ENCODE results near the gene EPS8L1.
A peak's percentile ranks its signal among the peaks of the same experiment; 100 is the strongest.

EPS8L1 gene

GRCh38 chr19:55080121-55080967, 4.7 kb downstream of the EPS8L1 start:
- peak; percentile 27 for DNase-seq (ENCODE audit: low read depth, low spot score)

DNA sequence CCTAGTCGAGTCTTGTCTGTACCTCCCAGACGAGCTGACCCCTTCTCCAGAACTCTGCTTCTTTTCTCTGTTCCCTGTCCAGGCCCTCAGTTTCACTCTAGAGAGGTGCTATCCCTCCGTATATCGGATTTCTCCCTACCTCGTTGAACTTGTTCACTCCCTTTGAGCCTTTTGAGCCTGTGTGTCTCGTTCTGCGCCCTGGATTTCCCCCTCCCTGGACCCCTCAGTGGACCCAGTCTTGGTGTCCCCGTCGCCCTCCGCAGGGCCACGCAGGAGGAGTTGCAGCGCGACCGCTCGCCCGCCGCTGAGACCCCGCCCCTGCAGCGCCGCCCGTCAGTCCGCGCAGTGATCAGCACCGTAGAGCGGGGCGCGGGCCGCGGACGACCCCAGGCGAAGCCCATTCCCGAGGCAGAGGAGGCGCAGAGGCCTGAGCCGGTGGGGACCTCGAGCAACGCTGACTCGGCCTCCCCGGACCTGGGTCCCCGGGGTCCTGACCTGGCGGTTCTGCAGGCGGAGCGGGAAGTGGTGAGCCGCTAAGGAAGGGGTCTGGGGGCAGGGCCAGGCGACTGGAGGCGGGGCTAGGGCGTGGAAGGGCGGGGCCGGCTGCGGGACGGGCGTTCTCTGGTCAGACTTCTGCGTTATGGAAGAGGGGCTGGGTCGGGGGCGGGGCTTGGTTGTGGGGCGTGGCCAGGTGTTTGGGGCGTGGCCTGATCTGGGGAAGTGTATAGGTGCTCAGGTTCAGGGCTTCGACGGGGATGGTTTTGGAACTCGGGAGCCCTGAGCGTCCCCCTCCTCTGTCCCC, 5.5 kb downstream of the EPS8L1 start:
- DNase-seq (ENCODE audit: low read depth, low spot score): peak; percentile 77

GRCh38 chr19:55081770-55082019, 6.0 kb downstream of the EPS8L1 start:
- no peak for DNase-seq (ENCODE audit: low read depth, low spot score)

DNA sequence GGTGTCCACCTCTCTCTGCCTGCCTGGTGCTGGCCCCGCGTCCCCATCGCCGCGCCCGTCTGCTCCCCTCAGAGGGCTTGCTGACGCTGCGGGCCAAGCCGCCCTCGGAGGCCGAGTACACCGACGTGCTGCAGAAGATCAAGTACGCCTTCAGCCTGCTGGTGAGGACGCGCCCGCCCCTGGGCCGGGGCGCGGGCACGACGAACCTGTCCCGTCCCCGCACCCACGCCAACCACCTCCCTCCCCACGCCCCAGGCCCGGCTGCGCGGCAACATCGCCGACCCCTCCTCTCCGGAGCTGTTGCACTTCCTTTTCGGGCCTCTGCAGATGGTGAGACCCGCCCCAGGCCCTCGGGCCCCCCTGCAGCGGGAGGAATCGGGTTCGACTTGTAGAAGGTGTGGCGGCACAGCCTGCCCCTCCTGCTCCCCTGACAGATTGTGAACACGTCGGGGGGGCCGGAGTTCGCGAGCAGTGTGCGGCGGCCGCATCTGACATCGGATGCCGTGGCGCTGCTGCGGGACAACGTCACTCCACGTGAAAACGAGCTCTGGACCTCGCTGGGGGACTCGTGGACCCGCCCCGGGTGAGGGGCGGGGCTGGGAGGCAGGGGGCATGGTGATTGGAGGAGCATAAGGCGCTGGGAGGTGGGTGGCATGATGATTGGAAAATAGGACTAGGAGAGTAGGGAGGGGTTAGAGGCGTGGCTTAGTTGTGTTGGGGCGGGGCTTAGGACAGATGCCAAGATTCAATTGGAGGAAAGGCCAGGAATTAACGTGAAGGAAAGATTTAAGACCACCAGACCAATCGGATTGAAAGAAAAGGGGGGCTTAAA, 6.6 kb downstream of the EPS8L1 start:
- no peak for DNase-seq (ENCODE audit: low read depth, low spot score)

GRCh38 chr19:55083004-55083850, 7.6 kb downstream of the EPS8L1 start:
- DNase-seq (ENCODE audit: low read depth, low spot score): no peak

GRCh38 chr19:55084416-55084815, 8.7 kb downstream of the EPS8L1 start:
- no peak for DNase-seq (ENCODE audit: low read depth, low spot score)

GRCh38 chr19:55085923-55086715, 10.4 kb downstream of the EPS8L1 start:
- no peak for DNase-seq (ENCODE audit: low read depth, low spot score)

DNA sequence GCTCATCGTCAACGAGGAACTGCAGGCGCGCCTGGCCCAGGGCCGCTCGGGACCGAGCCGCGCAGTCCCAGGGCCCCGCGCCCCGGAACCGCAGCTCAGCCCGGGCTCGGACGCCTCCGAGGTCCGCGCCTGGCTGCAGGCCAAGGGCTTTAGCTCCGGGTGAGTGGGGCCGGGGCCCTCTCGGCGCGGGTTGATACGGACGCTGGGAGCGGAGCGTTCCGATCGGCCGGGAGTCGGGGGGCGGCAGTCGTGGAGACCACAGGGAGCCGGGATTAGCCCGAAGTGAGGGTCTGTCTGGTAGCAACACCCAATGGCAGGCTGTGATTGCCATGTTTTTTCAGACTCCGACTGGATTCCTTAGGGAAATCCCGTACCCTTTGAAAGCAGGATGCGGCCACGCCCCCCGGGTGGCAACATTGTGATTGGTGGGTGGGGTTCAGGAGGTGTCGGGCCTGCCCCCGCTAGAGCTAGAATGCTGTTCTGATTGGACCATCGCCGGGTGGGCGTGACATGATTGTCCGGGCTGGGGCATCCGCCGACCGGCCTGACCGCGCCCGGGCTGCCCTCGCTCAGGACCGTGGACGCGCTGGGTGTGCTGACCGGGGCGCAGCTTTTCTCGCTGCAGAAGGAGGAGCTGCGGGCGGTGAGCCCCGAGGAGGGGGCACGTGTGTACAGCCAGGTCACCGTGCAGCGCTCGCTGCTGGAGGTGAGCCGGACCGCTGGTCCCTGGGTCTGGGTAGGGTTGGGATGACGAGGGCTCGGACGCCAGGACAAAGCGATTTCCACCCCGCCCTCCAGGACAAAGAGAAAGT, 11.3 kb downstream of the EPS8L1 start:
- DNase-seq (ENCODE audit: low read depth, low spot score): no peak

DNA sequence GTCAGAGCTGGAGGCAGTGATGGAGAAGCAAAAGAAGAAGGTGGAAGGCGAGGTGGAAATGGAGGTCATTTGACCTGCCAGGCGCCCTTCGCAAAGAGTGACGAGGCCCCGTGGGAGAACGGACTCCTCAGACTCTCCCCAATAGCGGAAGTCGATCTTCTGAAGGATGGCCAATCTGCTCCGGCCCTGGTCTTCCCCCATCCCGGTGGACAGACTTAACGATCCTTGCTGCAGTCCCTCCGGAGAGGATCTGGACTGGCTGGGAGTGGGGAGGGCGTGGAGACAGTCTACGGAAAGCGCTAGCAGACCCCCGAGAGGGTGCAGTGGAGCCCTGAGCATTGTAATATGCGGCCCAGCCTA, 11.9 kb downstream of the EPS8L1 start:
- DNase-seq (ENCODE audit: low read depth, low spot score): no peak

DNA sequence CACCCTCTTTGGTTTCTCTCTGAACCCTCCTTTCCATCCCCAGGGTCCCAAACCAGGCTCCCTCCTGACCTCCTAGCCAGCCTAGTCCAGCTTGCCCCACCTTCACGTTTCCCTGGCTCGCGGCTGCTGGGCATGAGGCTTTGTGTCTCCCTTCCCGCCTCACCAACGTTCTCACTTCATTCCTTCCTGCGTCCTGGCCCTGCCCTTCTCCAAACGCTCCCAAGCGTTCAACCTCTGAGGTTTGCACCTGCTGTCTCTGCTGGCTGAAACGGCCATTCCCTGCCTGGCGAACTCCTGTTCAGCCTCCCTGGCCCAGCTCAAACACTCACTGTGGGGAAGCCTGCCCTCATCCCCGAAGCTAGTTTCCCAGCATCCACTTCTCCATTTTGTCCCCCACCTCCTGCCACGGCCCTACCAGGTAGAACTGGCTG, 12.4 kb downstream of the EPS8L1 start:
- DNase-seq (ENCODE audit: low read depth, low spot score): no peak

DNA sequence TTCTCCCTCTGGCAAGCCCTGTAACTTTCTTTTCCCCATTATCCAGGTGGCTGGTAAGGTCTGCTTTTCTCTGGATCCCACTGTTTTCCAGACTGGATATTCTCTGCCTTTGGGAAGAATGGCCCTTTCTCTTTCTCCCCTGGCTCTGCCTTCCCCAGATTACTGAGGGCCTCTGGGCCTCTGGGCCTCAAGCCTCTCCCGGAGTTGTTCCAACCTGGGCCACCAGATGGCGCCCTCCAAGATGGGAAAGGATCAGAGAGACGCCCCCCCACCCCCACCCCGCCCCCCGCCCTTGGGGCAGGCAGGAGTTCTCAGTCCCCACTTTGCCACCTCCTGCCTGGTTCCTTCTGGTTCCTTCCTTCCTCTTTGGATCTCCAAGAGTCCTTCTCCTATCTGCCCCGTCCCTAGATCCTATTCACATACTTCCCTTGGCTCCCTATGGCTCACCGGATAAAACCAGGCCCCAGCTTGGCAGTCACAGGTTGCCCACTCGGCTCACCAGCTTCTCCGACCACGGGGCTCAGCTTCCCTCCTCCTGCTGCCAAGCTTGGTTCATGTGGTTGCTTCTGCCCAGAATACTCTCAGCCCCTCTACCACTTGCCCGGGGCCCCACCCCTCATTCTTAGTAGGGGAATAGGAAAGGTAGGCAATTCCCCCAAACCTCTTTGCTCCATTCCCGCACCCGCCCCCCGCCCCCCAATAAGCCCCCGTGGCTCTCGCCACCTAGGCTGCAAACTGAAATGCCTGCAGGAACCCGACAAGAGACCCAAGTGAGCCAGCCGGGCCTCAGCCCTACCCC, 13.1 kb downstream of the EPS8L1 start:
- DNase-seq (ENCODE audit: low read depth, low spot score): peak; percentile 71

DNA sequence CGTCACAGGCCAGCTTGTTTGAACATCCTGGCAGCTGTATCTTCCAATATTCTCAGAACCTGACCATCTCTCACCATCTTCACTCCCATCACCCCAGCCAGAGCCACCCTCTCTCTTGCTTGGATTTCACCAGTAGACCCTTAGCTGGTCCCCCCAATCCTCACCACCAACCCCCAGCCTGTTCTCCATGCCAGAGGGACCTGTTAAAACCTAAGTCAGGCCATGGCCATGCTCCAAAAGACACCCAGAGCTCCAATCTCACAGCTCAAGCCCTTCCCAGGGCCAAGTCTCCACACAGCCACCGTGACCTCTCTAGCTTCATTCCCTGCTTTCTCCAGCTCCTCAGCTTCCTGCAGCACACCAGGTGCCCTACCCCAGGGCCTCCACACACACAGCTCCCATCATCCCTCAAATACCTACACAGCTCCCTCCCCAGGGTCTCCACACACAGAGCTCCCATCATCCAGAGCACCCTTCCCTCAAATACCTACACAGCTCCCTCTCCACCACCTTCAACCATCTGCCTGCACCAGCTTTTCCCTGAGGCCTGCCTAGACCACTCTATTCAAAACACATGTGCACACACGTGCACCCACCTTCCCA, 13.8 kb downstream of the EPS8L1 start:
- DNase-seq (ENCODE audit: low read depth, low spot score): no peak

GRCh38 chr19:55090564-55090963, 14.9 kb downstream of the EPS8L1 start:
- no peak for DNase-seq (ENCODE audit: low read depth, low spot score)

DNA sequence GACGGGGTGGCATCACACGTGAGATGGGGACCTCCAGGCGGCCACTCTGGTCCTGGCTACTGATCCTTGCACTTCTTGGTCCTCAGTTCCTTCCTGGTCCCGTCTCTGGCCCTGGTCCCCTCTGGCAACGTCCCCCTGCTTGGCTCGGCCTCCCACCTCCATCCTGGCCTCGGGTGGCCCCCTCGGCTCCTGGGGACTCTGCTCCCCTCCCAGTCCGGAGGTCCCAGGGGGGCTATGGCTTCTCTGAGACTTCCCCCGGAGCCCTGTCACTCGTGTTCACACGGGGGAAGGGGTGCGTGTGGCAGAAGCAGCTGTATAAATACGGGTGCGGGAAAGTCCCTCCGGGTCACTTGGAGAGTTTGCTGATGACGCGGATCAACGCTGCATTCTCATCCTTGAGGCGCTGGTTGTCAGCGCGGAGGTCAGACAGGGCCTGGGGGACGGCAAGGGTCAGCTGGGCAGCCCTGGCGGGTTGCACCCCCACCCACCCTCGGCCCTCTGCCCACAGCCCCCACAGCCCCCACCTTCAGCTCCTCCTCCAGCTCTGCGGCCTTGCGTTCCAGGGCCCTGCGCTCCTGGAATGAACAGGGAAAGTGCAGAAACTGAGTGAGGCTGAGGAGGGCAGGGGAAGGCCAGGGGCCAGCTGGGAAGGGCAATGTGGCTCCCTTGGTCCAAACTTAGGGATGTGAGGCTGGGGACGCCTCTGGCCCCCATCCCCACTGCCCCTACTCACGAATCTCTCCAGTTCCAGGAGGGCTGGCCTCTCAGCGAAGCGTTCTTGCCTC, 15.6 kb downstream of the EPS8L1 start:
- no peak for DNase-seq (ENCODE audit: low read depth, low spot score)

GRCh38 chr19:55091955-55092354, 16.3 kb downstream of the EPS8L1 start:
- DNase-seq (ENCODE audit: low read depth, low spot score): no peak

DNA sequence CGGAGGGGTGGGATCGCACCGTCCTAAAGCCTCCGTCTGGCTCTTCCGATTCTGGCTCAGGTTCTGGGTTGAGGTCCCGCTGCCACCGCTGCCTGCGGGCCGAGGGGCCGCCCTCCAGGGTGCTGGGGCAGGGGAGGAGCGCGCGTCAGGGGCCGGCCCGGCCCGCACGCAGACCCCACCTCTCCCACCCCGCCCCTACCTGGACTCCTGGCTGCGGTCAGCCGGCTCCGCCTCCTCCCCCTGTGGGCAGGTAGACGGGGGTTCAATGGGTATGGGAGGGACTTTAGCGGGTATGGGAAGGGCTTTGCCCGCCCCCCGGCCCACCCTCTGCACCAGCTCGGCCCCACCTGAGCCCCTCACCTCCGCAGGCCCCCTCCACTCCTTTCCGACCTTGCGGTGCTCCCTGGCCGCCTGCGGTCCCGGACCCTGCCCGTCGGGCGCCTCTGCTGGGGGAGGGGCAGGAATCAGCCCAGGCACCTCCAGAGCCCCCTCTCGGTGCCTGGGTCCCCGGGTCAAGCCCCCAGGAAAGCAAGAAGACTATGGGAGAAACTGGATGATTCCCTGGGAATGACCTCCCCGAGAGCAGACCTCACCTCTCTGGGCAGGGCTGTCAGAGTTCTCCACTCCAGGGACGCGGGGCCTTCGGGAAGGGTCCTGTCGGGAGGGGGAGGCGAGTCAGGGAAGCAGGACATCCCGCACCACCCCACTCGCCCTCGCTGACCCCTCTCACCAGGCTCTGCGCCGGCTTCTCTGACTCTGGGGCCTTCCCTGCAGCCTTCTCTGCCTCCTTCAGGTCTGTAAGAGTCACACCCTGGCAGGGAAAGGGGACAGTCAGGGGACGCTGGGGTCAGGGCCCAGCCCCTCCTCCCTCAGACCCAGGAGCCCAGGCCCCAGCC, 17.0 kb downstream of the EPS8L1 start:
- no peak for DNase-seq (ENCODE audit: low read depth, low spot score)
